H1 (cell line): ENCODE measurements around the gene GPX5. TPM values are rescaled to one million over a fixed set of nuclear protein-coding genes. Genes with fewer than 3 reads are reported as not detected.

Experiments used
- CTCF ChIA-PET: fragments of 300-600 bp; sonication (Branson Sonifier 250); formaldehyde crosslinking; loops from one replicate; lab custom pipeline; 2021; ENCODE audit not compliant: partially characterized antibody; lab: Charles Lee
- POLR2A ChIA-PET: fragments of 300-600 bp; sonication (Branson Sonifier 250); formaldehyde crosslinking; loops from one replicate; lab custom pipeline; 2021; ENCODE audit warnings: inconsistent platforms; ENCODE audit not compliant: partially characterized antibody; lab: Charles Lee
- DNase-seq, 2 experiments: peaks; one replicate each; pipeline versions ENCODE4 v3.0.0 to v3.0.0-alpha.2; 2010 to 2022; ENCODE audit warnings: low spot score in 2 of 2, low read depth in 1 of 2, mixed read lengths in 1 of 2
- FAIRE-seq: peaks from 2 replicates; lab custom pipeline; 2011; peaks lifted over from hg19 to GRCh38; lab: Jason Lieb, UNC
- H2AFZ ChIP-seq: 2 replicates; pipeline ENCODE4 v1.8.1; 2012; ENCODE audit warnings: low read length, inconsistent platforms
- H2AK5ac ChIP-seq: 2 replicates; pipeline ENCODE4 v1.6.1; 2013; ENCODE audit warnings: low read depth, low read length
- H2BK120ac ChIP-seq: replicated peaks from 2 replicates; pipeline ENCODE3; 2013; ENCODE audit warnings: low read depth, low read length, inconsistent platforms
- H2BK12ac ChIP-seq: 2 replicates; pipeline ENCODE4 v1.6.1; 2013; ENCODE audit warnings: low read depth, low read length
- H2BK15ac ChIP-seq: 2 replicates; pipeline ENCODE4 v1.6.1; 2013; ENCODE audit warnings: low read length
- H2BK20ac ChIP-seq: 2 replicates; pipeline ENCODE4 v1.6.1; 2013; ENCODE audit warnings: low read length
- H2BK5ac ChIP-seq: 2 replicates; pipeline ENCODE4 v1.6.1; 2013; ENCODE audit warnings: low read depth, low read length
- H3K14ac ChIP-seq: 2 replicates; pipeline ENCODE4 v1.6.1; 2013; ENCODE audit warnings: inconsistent platforms; ENCODE audit not compliant: insufficient read length
- H3K18ac ChIP-seq: 2 replicates; pipeline ENCODE4 v1.6.1; 2013; ENCODE audit warnings: low read length; ENCODE audit errors: extremely low read depth
- H3K23ac ChIP-seq: 2 replicates; pipeline ENCODE4 v1.6.1; 2013; ENCODE audit warnings: inconsistent platforms; ENCODE audit not compliant: insufficient read length
- H3K23me2 ChIP-seq: 2 replicates; pipeline ENCODE4 v1.6.1; 2013; ENCODE audit warnings: low read depth, low read length
- H3K27ac ChIP-seq: 2 replicates; pipeline ENCODE4 v1.6.1; 2011; ENCODE audit warnings: low read depth, low read length, inconsistent platforms
- H3K27me3 ChIP-seq, 4 experiments: replicated peaks in 1 of 4; 1 replicate in 1 of 4; 2 replicates in 3 of 4; pipeline versions ENCODE4 v1.6.1 to v1.8.1; 2011 to 2013; ENCODE audit warnings: low read length in 3 of 4, mild to moderate bottlenecking in 3 of 4, inconsistent platforms in 2 of 4, mixed read lengths in 2 of 4, moderate library complexity in 1 of 4; ENCODE audit not compliant: control insufficient read depth in 3 of 4, insufficient read depth in 3 of 4; ENCODE audit errors: extremely low read depth in 1 of 4
- H3K36me3 ChIP-seq, 4 experiments: 2 replicates each; pipeline versions ENCODE4 v1.6.1 to v1.8.1; 2011 to 2013; ENCODE audit warnings: mild to moderate bottlenecking in 4 of 4, low read length in 3 of 4, moderate library complexity in 2 of 4, control low read depth in 1 of 4, inconsistent platforms in 1 of 4; ENCODE audit not compliant: insufficient read depth in 4 of 4, control insufficient read depth in 2 of 4
- H3K4ac ChIP-seq: replicated peaks from 2 replicates; pipeline ENCODE3; 2013; ENCODE audit warnings: low read length, low read depth, mixed read lengths, inconsistent platforms; ENCODE audit not compliant: insufficient read length
- H3K4me1 ChIP-seq, 4 experiments: replicated peaks in 1 of 4; 1 replicate in 1 of 4; 2 replicates in 3 of 4; pipeline versions ENCODE4 v1.6.1 to v1.8.1; 2011 to 2013; ENCODE audit warnings: low read length in 3 of 4, inconsistent platforms in 2 of 4, mixed read lengths in 1 of 4; ENCODE audit not compliant: insufficient read depth in 4 of 4, control insufficient read depth in 3 of 4
- H3K4me2 ChIP-seq, 2 experiments: 2 replicates each; pipeline versions ENCODE4 v1.6.1 to v1.8.1; 2011 to 2013; ENCODE audit warnings: low read depth in 2 of 2, low read length in 2 of 2, control low read depth in 1 of 2, inconsistent platforms in 1 of 2, mild to moderate bottlenecking in 1 of 2; ENCODE audit not compliant: insufficient read depth in 1 of 2
- H3K4me3 ChIP-seq, 4 experiments: fragments of 200-600, 300-600 bp in 1 of 4; sonication (generic), shearing (Covaris generic), sonication (Bioruptor Twin) in 1 of 4; 2 replicates each; pipeline versions ENCODE4 v1.5.1 to v1.8.1; 2011 to 2016; ENCODE audit warnings: low read length in 4 of 4, low read depth in 3 of 4, control low read depth in 2 of 4, inconsistent platforms in 2 of 4, mild to moderate bottlenecking in 2 of 4, mixed read lengths in 1 of 4, moderate library complexity in 1 of 4; ENCODE audit not compliant: insufficient read depth in 2 of 4; ENCODE audit errors: extremely low read depth in 1 of 4
- H3K56ac ChIP-seq: replicated peaks from 2 replicates; pipeline ENCODE3; 2013; ENCODE audit warnings: low read depth, mild to moderate bottlenecking, mixed read lengths, low read length, inconsistent platforms; ENCODE audit not compliant: insufficient read length
- H3K79me1 ChIP-seq: 2 replicates; pipeline ENCODE4 v1.6.1; 2013; ENCODE audit warnings: low read depth, low read length, control low read depth
- H3K79me2 ChIP-seq, 2 experiments: 2 replicates each; pipeline versions ENCODE4 v1.6.1 to v1.8.1; 2012 to 2013; ENCODE audit warnings: low read length in 2 of 2, mild to moderate bottlenecking in 2 of 2, inconsistent platforms in 1 of 2; ENCODE audit not compliant: insufficient read depth in 2 of 2, control insufficient read depth in 1 of 2
- H3K9ac ChIP-seq, 4 experiments: replicated peaks in 1 of 4; 1 replicate in 1 of 4; 2 replicates in 3 of 4; pipeline versions ENCODE4 v1.6.1 to v1.8.1; 2011 to 2013; ENCODE audit warnings: low read depth in 3 of 4, low read length in 3 of 4, control low read depth in 2 of 4, mild to moderate bottlenecking in 2 of 4, moderate library complexity in 2 of 4, inconsistent platforms in 1 of 4; ENCODE audit errors: extremely low read depth in 1 of 4
- H3K9me3 ChIP-seq, 2 experiments: 2 replicates each; pipeline versions ENCODE4 v1.6.1 to v1.8.1; 2012 to 2013; ENCODE audit warnings: mild to moderate bottlenecking in 2 of 2, moderate library complexity in 2 of 2, control low read depth in 1 of 2, inconsistent platforms in 1 of 2, low read depth in 1 of 2, low read length in 1 of 2, mixed read lengths in 1 of 2; ENCODE audit not compliant: insufficient read depth in 2 of 2
- H4K20me1 ChIP-seq, 2 experiments: replicated peaks in 1 of 2; 2 replicates each; pipeline versions ENCODE3 to v1.8.1; 2011 to 2013; ENCODE audit warnings: inconsistent platforms in 2 of 2, low read length in 2 of 2, mild to moderate bottlenecking in 1 of 2; ENCODE audit not compliant: insufficient read depth in 2 of 2, control insufficient read depth in 1 of 2
- H4K5ac ChIP-seq: 2 replicates; pipeline ENCODE4 v1.6.1; 2013; ENCODE audit warnings: low read length, low read depth, mixed read lengths, inconsistent platforms; ENCODE audit not compliant: insufficient read length
- H4K8ac ChIP-seq: 2 replicates; pipeline ENCODE4 v1.8.0; 2013; ENCODE audit warnings: mild to moderate bottlenecking, moderate library complexity, low read length, inconsistent platforms; ENCODE audit not compliant: insufficient read depth; ENCODE audit errors: extremely low read depth
- H4K91ac ChIP-seq: replicated peaks from 2 replicates; pipeline ENCODE3; 2013; ENCODE audit warnings: low read length, mixed read lengths, inconsistent platforms; ENCODE audit not compliant: insufficient read length
- POLR2AphosphoS5 ChIP-seq: IDR thresholded peaks from 2 replicates; pipeline ENCODE4 v1.6.1; 2011; ENCODE audit warnings: low read depth, low read length
- WGBS, 2 experiments: shearing (Covaris generic) in 1 of 2; methylation state at CpG; one replicate each; pipeline versions ENCODE4 v1.1.6 to v1.1.7; 2013 to 2015; ENCODE audit warnings: low lambda C conversion rate in 2 of 2, mixed read lengths in 2 of 2, inconsistent platforms in 1 of 2, low coverage in 1 of 2, missing lambda C conversion rate in 1 of 2; ENCODE audit not compliant: insufficient replicate concordance in 2 of 2, insufficient coverage in 1 of 2, insufficient read length in 1 of 2; ENCODE audit errors: extremely low coverage in 1 of 2, missing lambda C conversion rate in 1 of 2; 5-methylcytosine and 5-hydroxymethylcytosine counted together
- polyA plus RNA-seq, 7 experiments: library from polyadenylated mRNA; depleted of rRNA in 3 of 7; stranded (reverse) in 5 of 7; unstranded in 2 of 7; fragments of >200 nt in 5 of 7; fragments of 200-250 nt in 2 of 7; gene quantifications; 1 replicate in 5 of 7; 2 replicates in 1 of 7; 4 replicates in 1 of 7; pipeline versions ENCODE4 v1.2.1 to v1.2.3, GENCODE V29; 2011 to 2013; ENCODE audit warnings: missing spikeins in 2 of 7, mixed read lengths in 2 of 7
- total RNA-seq: library from RNA; stranded (reverse); fragmentation: NEBNext Ultra II Directional; extraction: Animal tissue kit (Norgen Biotek cat#: 25700); gene quantifications from 2 replicates; pipeline ENCODE4 v1.2.1, GENCODE V29; 2021

Gene GPX5
- total and polyA plus RNA-seq, 2 of the 8 experiments (the other 6 are each of a cell fraction or from before 2014, with no cell fraction given): 0.08 TPM; not detected in 1

DNA sequence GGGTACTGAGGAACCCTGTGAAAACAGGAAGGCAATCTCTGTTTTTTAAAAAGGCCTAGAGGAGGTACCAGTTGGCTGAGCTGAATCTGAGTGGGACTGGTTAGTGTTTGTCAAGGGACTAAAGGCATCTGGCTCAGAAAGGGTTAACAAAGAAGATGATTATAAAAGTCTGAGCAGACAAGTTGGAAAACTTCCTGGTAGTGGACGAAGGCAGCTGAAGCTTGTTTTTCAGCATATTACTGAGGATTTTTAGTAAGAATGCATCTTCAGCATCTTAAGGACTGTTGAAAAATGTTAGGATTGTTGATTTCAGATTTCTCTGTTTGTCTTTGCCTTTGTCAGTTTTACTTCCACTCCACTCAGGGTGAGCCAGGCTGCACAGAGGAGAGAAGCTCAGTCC is 5.1 kb downstream of the GPX5 start:
- H3K27ac ChIP-seq: no peak overlapping the region
- peaks cover 0 to 8% (median 2%) of the 10 kb centered on the region in 4 experiments; a peak in 3 of 7 replicates for H3K4me1 ChIP-seq
- H3K23ac ChIP-seq: no peak overlapping the region
- no peak overlapping the region; a peak in 1 of 7 replicates for H3K9ac ChIP-seq
- H3K23me2 ChIP-seq: no peaks in the 10 kb centered on the region
- no peak overlapping the region for H2BK120ac ChIP-seq
- H2BK12ac ChIP-seq: no peak overlapping the region
- H4K5ac ChIP-seq: no peak overlapping the region
- H3K4ac ChIP-seq: no peak overlapping the region
- H2BK5ac ChIP-seq: no peak overlapping the region
- no peak overlapping the region for H3K4me2 ChIP-seq
- no peaks in the 10 kb centered on the region for H4K20me1 ChIP-seq
- H3K18ac ChIP-seq: no peak overlapping the region
- no peaks in the 10 kb centered on the region for H3K36me3 ChIP-seq
- H3K9me3 ChIP-seq: no peaks in the 10 kb centered on the region
- H2BK20ac ChIP-seq: no peak overlapping the region
- H3K4me3 ChIP-seq: no peak overlapping the region
- peaks cover 0 to 1% (median 0%) of the 10 kb centered on the region in 4 experiments; a peak in 1 of 7 replicates for H3K27me3 ChIP-seq
- H4K8ac ChIP-seq: no peak overlapping the region
- H4K91ac ChIP-seq: no peak overlapping the region
- H3K14ac ChIP-seq: no peak overlapping the region
- H2AFZ ChIP-seq: no peak overlapping the region
- 62% methylated on average over 1 of the region's 1 CpG; no CpG with 5 or more reads in 1 of the 2 experiments for WGBS, 2 experiments
- no peaks in the 10 kb centered on the region for H3K79me1 ChIP-seq
- H2BK15ac ChIP-seq: no peak overlapping the region
- DNase-seq (no peak), FAIRE-seq (no peak)
- H3K56ac ChIP-seq: no peak overlapping the region
- no peak for TF ChIP-seq POLR2AphosphoS5
- POLR2A ChIA-PET: interaction anchor here (0.8 to 1.5 kb wide), 4 partner anchors 12 to 146 kb away, joined by 3 to 7 read pairs (median 4); no protein-coding TSS in a partner anchor
- no peaks in the 10 kb centered on the region for H3K79me2 ChIP-seq
- CTCF ChIA-PET: interaction anchor here (0.6 to 7.1 kb wide), 18 partner anchors 8 to 238 kb away, joined by 3 to 33 read pairs (median 4); partner anchors contain the start of gene GPX6
- no peak overlapping the region for H2AK5ac ChIP-seq
